ENCODE data around the gene PPFIA3.

- TF ChIP-seq POLR2A (IDR thresholded peaks at IDR 0.05; ENCODE audit: low read length) (no peak), GATA1 (IDR thresholded peaks at IDR 0.05; ENCODE audit: low read depth, low read length) (no peak)
Measured at GRCh38 chr19:49190781-49191180, 71.4 kb downstream of the PPFIA3 start.
